GM18505 (cell line): Measurements from ENCODE around the gene NUPR1.

Experiments used
- ATAC-seq: cut with Tn5 transposase; IDR thresholded peaks from one replicate; pipeline ENCODE4 v1.9.1; 2021; ENCODE audit not compliant: unreplicated experiment
- POLR2A ChIP-seq: IDR thresholded peaks from 4 replicates; pipeline ENCODE4 v1.6.1; 2011; ENCODE audit warnings: borderline replicate concordance; ENCODE audit not compliant: insufficient read depth, insufficient read length; ENCODE audit errors: extremely low read depth

NUPR1 gene

GRCh38 chr16:28538733-28539596, at the start of gene NUPR1:
Gene NUPR1, minus strand, starts transcription at chr16:28538974. Its CDS starts 67 bp downstream, at chr16:28538907.
- no peak for ATAC-seq
- TF ChIP-seq POLR2A, result no peak

GRCh38 chr16:28587386-28587785, 48.6 kb upstream of the NUPR1 start:
- ATAC-seq, result no peak
- no peak for TF ChIP-seq POLR2A

- no peak for TF ChIP-seq POLR2A
- ATAC-seq, result no peak
Measured at GRCh38 chr16:28586466-28586865, 47.7 kb upstream of the NUPR1 start.

GRCh38 chr16:28585674-28586073, 46.9 kb upstream of the NUPR1 start:
- TF ChIP-seq POLR2A, result no peak
- no peak for ATAC-seq

- TF ChIP-seq POLR2A, result no peak
- no peak for ATAC-seq
Measured at GRCh38 chr16:28580726-28581315, 42.0 kb upstream of the NUPR1 start.

- ATAC-seq, result no peak
- TF ChIP-seq POLR2A, result no peak
Measured at GRCh38 chr16:28575446-28576109, 36.8 kb upstream of the NUPR1 start.

GRCh38 chr16:28574925-28575324, 36.2 kb upstream of the NUPR1 start:
- TF ChIP-seq POLR2A, result no peak
- ATAC-seq, result no peak

GRCh38 chr16:28573738-28574718, 35.3 kb upstream of the NUPR1 start:
- TF ChIP-seq POLR2A, result no peak
- ATAC-seq, result no peak

- ATAC-seq, result no peak
- TF ChIP-seq POLR2A, result no peak
Measured at GRCh38 chr16:28572696-28573510, 34.1 kb upstream of the NUPR1 start.

GRCh38 chr16:28569968-28570752, 31.4 kb upstream of the NUPR1 start:
- ATAC-seq, result no peak
- no peak for TF ChIP-seq POLR2A

- no peak for TF ChIP-seq POLR2A
- no peak for ATAC-seq
Measured at GRCh38 chr16:28569021-28569420, 30.2 kb upstream of the NUPR1 start.
